HepG2 (cell line): ENCODE measurements around the gene ZCCHC24. TPM values are rescaled to one million over a fixed set of nuclear protein-coding genes. Genes with fewer than 3 reads are reported as not detected.

Experiments used
- ATAC-seq: fragments of 200-7000 bp; cut with Tn5 transposase; 3 replicates; pipeline ENCODE4 v1.9.1; 2020; ENCODE audit warnings: mild to moderate bottlenecking, moderate library complexity
- BruUV-seq: library from RNA; stranded (reverse); fragments of 400-500 nt; replicated peaks from 2 replicates; lab custom pipeline; 2021; lab: Mats Ljungman, UMichigan
- CTCF ChIA-PET: fragments of 300-600 bp; formaldehyde crosslinking; extraction: SDS; loops from one replicate; lab custom pipeline; 2021; ENCODE audit warnings: low total read pairs, inconsistent platforms, low intra/inter-chr PET ratio; lab: Yijun Ruan, JAX
- POLR2A ChIA-PET: fragments of 350-600 bp; sonication (Branson Sonifier 250); formaldehyde crosslinking; loops from one replicate; lab custom pipeline; 2020; ENCODE audit warnings: antibody characterized with exemption, inconsistent platforms; lab: Yijun Ruan, JAX
- DNase-seq: peaks from one replicate; pipeline ENCODE4 v3.0.0-alpha.2; 2015; ENCODE audit warnings: low spot score
- FAIRE-seq: peaks from 3 replicates; lab custom pipeline; 2011; peaks lifted over from hg19 to GRCh38; lab: Jason Lieb, UNC
- H2AFZ ChIP-seq: one replicate; pipeline ENCODE4 v1.6.1; 2011; ENCODE audit warnings: low read length, inconsistent platforms
- H3K27ac ChIP-seq: fragments of 300-600 bp; 3 replicates; pipeline ENCODE4 v1.8.0; 2011; ENCODE audit warnings: mixed run types, mild to moderate bottlenecking, mixed read lengths, low read length, inconsistent platforms; ENCODE audit not compliant: insufficient read depth; ENCODE audit errors: extremely low read length
- H3K27me3 ChIP-seq, 2 experiments: fragments of 200-600 bp in 1 of 2; 2 replicates in 1 of 2; 3 replicates in 1 of 2; pipeline versions ENCODE4 v1.6.0 to v1.8.0; 2011; ENCODE audit warnings: low read length in 2 of 2, mild to moderate bottlenecking in 2 of 2, moderate library complexity in 2 of 2, inconsistent platforms in 1 of 2; ENCODE audit not compliant: insufficient read depth in 2 of 2, control insufficient read depth in 1 of 2
- H3K36me3 ChIP-seq, 2 experiments: fragments of 200-600 bp in 1 of 2; replicated peaks in 1 of 2; 2 replicates in 1 of 2; 3 replicates in 1 of 2; pipeline versions ENCODE4 v1.5.1 to v1.8.0; 2011; ENCODE audit warnings: low read length in 2 of 2, inconsistent platforms in 1 of 2; ENCODE audit not compliant: insufficient read depth in 2 of 2, control insufficient read depth in 1 of 2
- H3K4me1 ChIP-seq: 2 replicates; pipeline ENCODE4 v1.5.1; 2012; ENCODE audit warnings: low read length, inconsistent platforms; ENCODE audit not compliant: insufficient read depth
- H3K4me2 ChIP-seq: 2 replicates; pipeline ENCODE4 v1.6.0; 2011; ENCODE audit warnings: low read depth, low read length, inconsistent platforms
- H3K4me3 ChIP-seq, 3 experiments: fragments of 200-600 bp in 1 of 3; sonication (generic), shearing (Covaris generic) in 1 of 3; replicated peaks in 1 of 3; 2 replicates each; pipeline ENCODE4 v1.5.1; 2011 to 2016; ENCODE audit warnings: low read length in 3 of 3, inconsistent platforms in 2 of 3, low read depth in 2 of 3, mild to moderate bottlenecking in 2 of 3, control low read depth in 1 of 3, mixed read lengths in 1 of 3; ENCODE audit not compliant: insufficient read depth in 1 of 3
- H3K79me2 ChIP-seq: one replicate; pipeline ENCODE4 v1.6.1; 2011; ENCODE audit warnings: low read length, inconsistent platforms; ENCODE audit not compliant: insufficient read depth
- H3K9ac ChIP-seq: 2 replicates; pipeline ENCODE4 v1.6.0; 2011; ENCODE audit warnings: mild to moderate bottlenecking, low read depth, low read length, inconsistent platforms; ENCODE audit not compliant: insufficient read depth
- H3K9me3 ChIP-seq: 2 replicates; pipeline ENCODE4 v1.5.1; 2012; ENCODE audit warnings: mild to moderate bottlenecking, low read length
- H4K20me1 ChIP-seq: 2 replicates; pipeline ENCODE4 v1.6.0; 2011; ENCODE audit warnings: inconsistent platforms, mild to moderate bottlenecking, low read length, moderate library complexity; ENCODE audit not compliant: insufficient read depth
- GRHL1 ChIP-seq: sonication (generic); formaldehyde crosslinking; conservative IDR thresholded peaks from 2 replicates; pipeline ENCODE4 v1.8.0; 2022; ENCODE audit warnings: missing genetic modification reagents
- HES4 ChIP-seq: sonication (generic); formaldehyde crosslinking; IDR thresholded peaks from 2 replicates; pipeline ENCODE4 v1.9.0; 2021; ENCODE audit warnings: mild to moderate bottlenecking, missing genetic modification reagents, borderline replicate concordance
- ISX ChIP-seq: sonication (generic); formaldehyde crosslinking; conservative IDR thresholded peaks from 2 replicates; pipeline ENCODE4 v1.5.0; 2020; ENCODE audit warnings: missing genetic modification reagents
- KLF11 ChIP-seq: IDR thresholded peaks from 2 replicates; pipeline ENCODE4 v1.6.1; 2016; ENCODE audit warnings: missing compliant biosample characterization
- LBX2 ChIP-seq: sonication (generic); formaldehyde crosslinking; IDR thresholded peaks from 2 replicates; pipeline ENCODE4 v1.5.0; 2020; ENCODE audit warnings: missing genetic modification reagents, mild to moderate bottlenecking, borderline replicate concordance
- MNT ChIP-seq: fragments of 450-650 bp; IDR thresholded peaks from 2 replicates; pipeline ENCODE4 v1.6.1; 2016
- SIX4 ChIP-seq: sonication (generic); formaldehyde crosslinking; IDR thresholded peaks from 2 replicates; pipeline ENCODE4 v1.4.0; 2020; ENCODE audit warnings: missing genetic modification reagents
- SKIL ChIP-seq: sonication (generic); formaldehyde crosslinking; IDR thresholded peaks from 2 replicates; pipeline ENCODE4 v1.8.0; 2022; ENCODE audit warnings: missing genetic modification reagents, mild to moderate bottlenecking, moderate library complexity, borderline replicate concordance
- SMC3 ChIP-seq: IDR thresholded peaks from 2 replicates; pipeline ENCODE4 v1.6.1; 2011; ENCODE audit warnings: low read length, improper control_type of control experiment
- SMYD3 ChIP-seq: sonication (generic); formaldehyde crosslinking; IDR thresholded peaks from 2 replicates; pipeline ENCODE4 v1.8.1; 2023; ENCODE audit warnings: mild to moderate bottlenecking, missing genetic modification reagents
- TOPORS ChIP-seq: sonication (generic); formaldehyde crosslinking; IDR thresholded peaks from 2 replicates; pipeline ENCODE4 v1.8.0; 2023; ENCODE audit warnings: mild to moderate bottlenecking, missing genetic modification reagents
- ZIK1 ChIP-seq: sonication (generic); formaldehyde crosslinking; IDR thresholded peaks from 2 replicates; pipeline ENCODE4 v1.5.0; 2020; ENCODE audit warnings: mild to moderate bottlenecking, low read depth, missing genetic modification reagents, borderline replicate concordance
- ZNF20 ChIP-seq: sonication (generic); formaldehyde crosslinking; IDR thresholded peaks from 2 replicates; pipeline ENCODE4 v1.4.0; 2020; ENCODE audit warnings: mild to moderate bottlenecking, moderate library complexity, missing genetic modification reagents
- ZNF446 ChIP-seq: sonication (generic); formaldehyde crosslinking; IDR thresholded peaks from 2 replicates; pipeline ENCODE4 v1.5.0; 2020; ENCODE audit warnings: mild to moderate bottlenecking, missing genetic modification reagents
- ZNF614 ChIP-seq: IDR thresholded peaks from 2 replicates; pipeline ENCODE4 v1.6.1; 2018; ENCODE audit warnings: missing biosample characterization, missing genetic modification reagents, inconsistent platforms, borderline replicate concordance
- ZNF766 ChIP-seq: sonication (generic); formaldehyde crosslinking; IDR thresholded peaks from 2 replicates; pipeline ENCODE4 v1.5.0; 2020; ENCODE audit warnings: missing genetic modification reagents, borderline replicate concordance
- ZNF777 ChIP-seq: sonication (generic); formaldehyde crosslinking; IDR thresholded peaks from 2 replicates; pipeline ENCODE4 v1.4.0; 2020; ENCODE audit warnings: missing genetic modification reagents
- ZNF780A ChIP-seq: sonication (generic); formaldehyde crosslinking; IDR thresholded peaks from 2 replicates; pipeline ENCODE4 v1.8.0; 2022; ENCODE audit warnings: mild to moderate bottlenecking, missing genetic modification reagents, moderate library complexity
- ZSCAN21 ChIP-seq: sonication (generic); formaldehyde crosslinking; IDR thresholded peaks from 2 replicates; pipeline ENCODE4 v1.8.0; 2022; ENCODE audit warnings: mild to moderate bottlenecking, missing genetic modification reagents, moderate library complexity, borderline replicate concordance
- WGBS: methylation state at CpG from one replicate; pipeline ENCODE4 v1.1.6; 2017; ENCODE audit warnings: low lambda C conversion rate; 5-methylcytosine and 5-hydroxymethylcytosine counted together
- in situ Hi-C: cut with HindIII; loops from 2 replicates; pipeline ENCODE4 v1.10.0; 2017; ENCODE audit warnings: low pct_unique_long_range_greater_than_20kb; ENCODE audit not compliant: extremely low pct_ligation_motif_present
- intact Hi-C: fragments of 100-400 bp; cut with micrococcal nuclease; formaldehyde crosslinking; loops from one replicate; pipeline ENCODE4 v1.10.0; 2022; ENCODE audit not compliant: unreplicated experiment
- polyA plus RNA-seq, 8 experiments: library from polyadenylated mRNA; depleted of rRNA in 3 of 8; stranded (reverse) in 7 of 8; unstranded in 1 of 8; fragments of >200 nt; fragmentation: Illumina TruSeq in 4 of 8; extraction: Trizol in 4 of 8; gene quantifications; 2 replicates each; pipeline versions ENCODE4 v1.2.1 to v1.2.3, GENCODE V29; 2011 to 2016; ENCODE audit warnings: low read depth in 4 of 8, missing spikeins in 1 of 8, mixed read lengths in 1 of 8; ENCODE audit not compliant: insufficient read depth in 1 of 8
- total RNA-seq, 5 experiments: library from RNA; depleted of rRNA; stranded (reverse); fragments of >200 nt; fragmentation: Illumina TruSeq; extraction: Trizol; gene quantifications; 2 replicates each; pipeline ENCODE4 v1.2.3, GENCODE V29; 2016; ENCODE audit warnings: low read depth in 1 of 5
- TF ChIP-seq, protein P1 (sequence below): sonication (generic); formaldehyde crosslinking; IDR thresholded peaks from 2 replicates; pipeline ENCODE4 v1.4.0; 2020; ENCODE audit warnings: missing genetic modification reagents

Gene ZCCHC24
- total and polyA plus RNA-seq, 2 of the 13 experiments (the other 11 are each of a cell fraction or from before 2014, with no cell fraction given) = 3.1 to 7.9 TPM

DNA sequence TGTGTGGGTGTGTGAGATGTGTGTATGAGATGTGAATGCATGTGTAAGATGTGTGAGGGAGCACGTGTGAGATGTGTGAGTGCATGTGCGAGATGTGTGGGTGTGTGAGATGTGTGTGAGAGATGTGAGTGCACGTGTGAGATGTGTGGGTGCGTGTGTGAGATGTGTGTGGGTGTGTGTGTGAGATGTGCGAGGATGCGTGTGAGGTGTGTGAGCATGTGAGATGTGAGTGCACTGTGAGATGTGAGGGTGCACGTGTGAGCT is 67.1 kb downstream of the ZCCHC24 start:
- H3K9me3 ChIP-seq = no peaks in the 10 kb centered on the region
- no peaks in the 10 kb centered on the region for H4K20me1 ChIP-seq
- POLR2A ChIA-PET = no interaction called here
- H3K9ac ChIP-seq = no peak overlapping the region
- no peak for DNase-seq
- BruUV-seq = no TSS peak
- H3K4me3 ChIP-seq = no peak overlapping the region
- 98% methylated on average over 7 of the region's 7 CpGs for WGBS
- H2AFZ ChIP-seq = no peak overlapping the region
- H3K36me3 ChIP-seq = no peaks in the 10 kb centered on the region
- no peak overlapping the region for H3K4me2 ChIP-seq
- in situ Hi-C loops (loop anchor here (5.0 kb wide), 1 partner anchor 109 kb away; no protein-coding TSS in a partner anchor), intact Hi-C loops (no loop called here)
- H3K4me1 ChIP-seq = peaks cover 73% of the 10 kb centered on the region
- FAIRE-seq = no peak
- CTCF ChIA-PET = no interaction called here
- H3K79me2 ChIP-seq = no peaks in the 10 kb centered on the region
- ATAC-seq = no peak
- H3K27ac ChIP-seq = no peak overlapping the region
- H3K27me3 ChIP-seq = no peaks in the 10 kb centered on the region
- TF ChIP-seq MNT = 0 out of 2 replicates have a peak, but pooled peaks have one; percentile 15
- TF ChIP-seq TOPORS (CRISPR knock-in tag) = no peak
- TF ChIP-seq ISX = no peak
- no peak for TF ChIP-seq ZNF614 (CRISPR knock-in tag)
- peak; percentile 37; the same call in 1 of the 2 replicates for TF ChIP-seq SKIL (CRISPR knock-in tag)
- TF ChIP-seq LBX2 (CRISPR knock-in tag) = 0 out of 2 replicates have a peak, but pooled peaks have one; percentile 20
- TF ChIP-seq, protein P1, sequence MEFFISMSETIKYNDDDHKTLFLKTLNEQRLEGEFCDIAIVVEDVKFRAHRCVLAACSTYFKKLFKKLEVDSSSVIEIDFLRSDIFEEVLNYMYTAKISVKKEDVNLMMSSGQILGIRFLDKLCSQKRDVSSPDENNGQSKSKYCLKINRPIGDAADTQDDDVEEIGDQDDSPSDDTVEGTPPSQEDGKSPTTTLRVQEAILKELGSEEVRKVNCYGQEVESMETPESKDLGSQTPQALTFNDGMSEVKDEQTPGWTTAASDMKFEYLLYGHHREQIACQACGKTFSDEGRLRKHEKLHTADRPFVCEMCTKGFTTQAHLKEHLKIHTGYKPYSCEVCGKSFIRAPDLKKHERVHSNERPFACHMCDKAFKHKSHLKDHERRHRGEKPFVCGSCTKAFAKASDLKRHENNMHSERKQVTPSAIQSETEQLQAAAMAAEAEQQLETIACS (CRISPR knock-in tag) = no peak
- TF ChIP-seq ZNF20 (CRISPR knock-in tag) = no peak
- no peak for TF ChIP-seq ZNF766 (CRISPR knock-in tag)
- TF ChIP-seq HES4 (CRISPR knock-in tag) = 0 out of 2 replicates have a peak, but pooled peaks have one; percentile 23
- TF ChIP-seq ZNF777 (CRISPR knock-in tag) = no peak
- no peak for TF ChIP-seq ZNF780A (CRISPR knock-in tag)
- no peak for TF ChIP-seq ZNF446
- TF ChIP-seq GRHL1 (CRISPR knock-in tag) = no peak
- TF ChIP-seq KLF11 (CRISPR knock-in tag) = no peak
- TF ChIP-seq SIX4 (CRISPR knock-in tag) = no peak
- no peak for TF ChIP-seq SMYD3 (CRISPR knock-in tag)
- TF ChIP-seq ZIK1 = no peak
- TF ChIP-seq ZSCAN21 = no peak
- TF ChIP-seq SMC3 = no peak
